Measurements from ENCODE around the gene ANKH.

DNA sequence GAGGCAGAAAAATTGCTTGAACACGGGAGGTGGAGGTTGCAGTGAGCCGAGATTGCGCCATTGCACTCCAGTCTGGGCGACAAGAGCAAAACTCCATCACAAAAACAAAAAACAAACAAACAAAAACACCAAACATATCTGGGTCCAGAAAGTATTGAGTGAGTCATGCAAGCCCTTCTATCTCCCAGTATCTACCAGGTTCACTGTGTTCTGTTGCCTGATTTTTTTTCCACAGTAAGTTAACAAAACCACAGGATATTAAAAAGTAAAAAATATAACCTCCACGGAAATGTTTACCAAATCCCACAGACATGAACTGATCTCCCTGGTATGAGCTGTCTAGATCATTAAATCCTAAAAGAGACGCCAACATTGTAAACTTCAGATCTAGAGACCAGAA is 94.4 kb downstream of the ANKH start:
- TF ChIP-seq, protein P1, sequence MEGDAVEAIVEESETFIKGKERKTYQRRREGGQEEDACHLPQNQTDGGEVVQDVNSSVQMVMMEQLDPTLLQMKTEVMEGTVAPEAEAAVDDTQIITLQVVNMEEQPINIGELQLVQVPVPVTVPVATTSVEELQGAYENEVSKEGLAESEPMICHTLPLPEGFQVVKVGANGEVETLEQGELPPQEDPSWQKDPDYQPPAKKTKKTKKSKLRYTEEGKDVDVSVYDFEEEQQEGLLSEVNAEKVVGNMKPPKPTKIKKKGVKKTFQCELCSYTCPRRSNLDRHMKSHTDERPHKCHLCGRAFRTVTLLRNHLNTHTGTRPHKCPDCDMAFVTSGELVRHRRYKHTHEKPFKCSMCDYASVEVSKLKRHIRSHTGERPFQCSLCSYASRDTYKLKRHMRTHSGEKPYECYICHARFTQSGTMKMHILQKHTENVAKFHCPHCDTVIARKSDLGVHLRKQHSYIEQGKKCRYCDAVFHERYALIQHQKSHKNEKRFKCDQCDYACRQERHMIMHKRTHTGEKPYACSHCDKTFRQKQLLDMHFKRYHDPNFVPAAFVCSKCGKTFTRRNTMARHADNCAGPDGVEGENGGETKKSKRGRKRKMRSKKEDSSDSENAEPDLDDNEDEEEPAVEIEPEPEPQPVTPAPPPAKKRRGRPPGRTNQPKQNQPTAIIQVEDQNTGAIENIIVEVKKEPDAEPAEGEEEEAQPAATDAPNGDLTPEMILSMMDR (IDR thresholded peaks at IDR 0.05; ENCODE audit: low read depth, low read length, missing input control) = no peak
- TF ChIP-seq JUND (IDR thresholded peaks at IDR 0.05) = no peak
- no peak for TF ChIP-seq GABPA (IDR thresholded peaks at IDR 0.05 in 1 of 2, conservative IDR thresholded peaks at IDR 0.05 in 1 of 2)
- TF ChIP-seq, protein P2, sequence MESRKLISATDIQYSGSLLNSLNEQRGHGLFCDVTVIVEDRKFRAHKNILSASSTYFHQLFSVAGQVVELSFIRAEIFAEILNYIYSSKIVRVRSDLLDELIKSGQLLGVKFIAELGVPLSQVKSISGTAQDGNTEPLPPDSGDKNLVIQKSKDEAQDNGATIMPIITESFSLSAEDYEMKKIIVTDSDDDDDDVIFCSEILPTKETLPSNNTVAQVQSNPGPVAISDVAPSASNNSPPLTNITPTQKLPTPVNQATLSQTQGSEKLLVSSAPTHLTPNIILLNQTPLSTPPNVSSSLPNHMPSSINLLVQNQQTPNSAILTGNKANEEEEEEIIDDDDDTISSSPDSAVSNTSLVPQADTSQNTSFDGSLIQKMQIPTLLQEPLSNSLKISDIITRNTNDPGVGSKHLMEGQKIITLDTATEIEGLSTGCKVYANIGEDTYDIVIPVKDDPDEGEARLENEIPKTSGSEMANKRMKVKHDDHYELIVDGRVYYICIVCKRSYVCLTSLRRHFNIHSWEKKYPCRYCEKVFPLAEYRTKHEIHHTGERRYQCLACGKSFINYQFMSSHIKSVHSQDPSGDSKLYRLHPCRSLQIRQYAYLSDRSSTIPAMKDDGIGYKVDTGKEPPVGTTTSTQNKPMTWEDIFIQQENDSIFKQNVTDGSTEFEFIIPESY (IDR thresholded peaks at IDR 0.05) = no peak
- TF ChIP-seq, protein P3, sequence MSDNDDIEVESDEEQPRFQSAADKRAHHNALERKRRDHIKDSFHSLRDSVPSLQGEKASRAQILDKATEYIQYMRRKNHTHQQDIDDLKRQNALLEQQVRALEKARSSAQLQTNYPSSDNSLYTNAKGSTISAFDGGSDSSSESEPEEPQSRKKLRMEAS (IDR thresholded peaks at IDR 0.05) = no peak
- TF ChIP-seq, protein P4, sequence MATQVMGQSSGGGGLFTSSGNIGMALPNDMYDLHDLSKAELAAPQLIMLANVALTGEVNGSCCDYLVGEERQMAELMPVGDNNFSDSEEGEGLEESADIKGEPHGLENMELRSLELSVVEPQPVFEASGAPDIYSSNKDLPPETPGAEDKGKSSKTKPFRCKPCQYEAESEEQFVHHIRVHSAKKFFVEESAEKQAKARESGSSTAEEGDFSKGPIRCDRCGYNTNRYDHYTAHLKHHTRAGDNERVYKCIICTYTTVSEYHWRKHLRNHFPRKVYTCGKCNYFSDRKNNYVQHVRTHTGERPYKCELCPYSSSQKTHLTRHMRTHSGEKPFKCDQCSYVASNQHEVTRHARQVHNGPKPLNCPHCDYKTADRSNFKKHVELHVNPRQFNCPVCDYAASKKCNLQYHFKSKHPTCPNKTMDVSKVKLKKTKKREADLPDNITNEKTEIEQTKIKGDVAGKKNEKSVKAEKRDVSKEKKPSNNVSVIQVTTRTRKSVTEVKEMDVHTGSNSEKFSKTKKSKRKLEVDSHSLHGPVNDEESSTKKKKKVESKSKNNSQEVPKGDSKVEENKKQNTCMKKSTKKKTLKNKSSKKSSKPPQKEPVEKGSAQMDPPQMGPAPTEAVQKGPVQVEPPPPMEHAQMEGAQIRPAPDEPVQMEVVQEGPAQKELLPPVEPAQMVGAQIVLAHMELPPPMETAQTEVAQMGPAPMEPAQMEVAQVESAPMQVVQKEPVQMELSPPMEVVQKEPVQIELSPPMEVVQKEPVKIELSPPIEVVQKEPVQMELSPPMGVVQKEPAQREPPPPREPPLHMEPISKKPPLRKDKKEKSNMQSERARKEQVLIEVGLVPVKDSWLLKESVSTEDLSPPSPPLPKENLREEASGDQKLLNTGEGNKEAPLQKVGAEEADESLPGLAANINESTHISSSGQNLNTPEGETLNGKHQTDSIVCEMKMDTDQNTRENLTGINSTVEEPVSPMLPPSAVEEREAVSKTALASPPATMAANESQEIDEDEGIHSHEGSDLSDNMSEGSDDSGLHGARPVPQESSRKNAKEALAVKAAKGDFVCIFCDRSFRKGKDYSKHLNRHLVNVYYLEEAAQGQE (IDR thresholded peaks at IDR 0.05) = no peak
- no peak for TF ChIP-seq RAD21 (IDR thresholded peaks at IDR 0.05)
- no peak for TF ChIP-seq TAF1 (conservative IDR thresholded peaks at IDR 0.05)
